NCI-H2196 treated with DMSO at 0.1 percent for 48 hours (cell line): Measurements from ENCODE around the gene HNRNPA2B1.
"Not testable (repeated sequence)": the region's sequence is repeated elsewhere in the genome, so short reads cannot be mapped to it uniquely, and the experiment has no call there.

ENCODE experiments used
- DNase-seq: peaks from one replicate; lab custom pipeline; 2025; ENCODE audit not compliant: unreplicated experiment; lab: John Stamatoyannopoulos, UW

Gene HNRNPA2B1

GRCh38 chr7:26185131-26185843, 15.3 kb downstream of the HNRNPA2B1 start:
- DNase-seq, result no peak

- DNase-seq, result not testable (repeated sequence)
Measured at GRCh38 chr7:26184281-26185101, 16.1 kb downstream of the HNRNPA2B1 start.

- no peak for DNase-seq
Measured at GRCh38 chr7:26183545-26184280, 16.8 kb downstream of the HNRNPA2B1 start.

GRCh38 chr7:26182706-26183105, 17.8 kb downstream of the HNRNPA2B1 start:
- no peak for DNase-seq

GRCh38 chr7:26182283-26182682, 18.3 kb downstream of the HNRNPA2B1 start:
- DNase-seq, result no peak

- no peak for DNase-seq
Measured at GRCh38 chr7:26181474-26182227, 18.9 kb downstream of the HNRNPA2B1 start.

GRCh38 chr7:26180792-26181198, 19.8 kb downstream of the HNRNPA2B1 start:
- no peak for DNase-seq

GRCh38 chr7:26179826-26180497, 20.6 kb downstream of the HNRNPA2B1 start:
- DNase-seq, result no peak

GRCh38 chr7:26179422-26179821, 21.1 kb downstream of the HNRNPA2B1 start:
- no peak for DNase-seq

GRCh38 chr7:26178272-26178960, 22.1 kb downstream of the HNRNPA2B1 start:
- DNase-seq, result no peak

GRCh38 chr7:26177269-26177668, 23.3 kb downstream of the HNRNPA2B1 start:
- DNase-seq, result not testable (repeated sequence)

- DNase-seq, result not testable (repeated sequence)
Measured at GRCh38 chr7:26176696-26177095, 23.9 kb downstream of the HNRNPA2B1 start.

- not testable (repeated sequence) for DNase-seq
Measured at GRCh38 chr7:26175903-26176302, 24.6 kb downstream of the HNRNPA2B1 start.

- no peak for DNase-seq
Measured at GRCh38 chr7:26172048-26172447, 28.5 kb downstream of the HNRNPA2B1 start.

- no peak for DNase-seq
Measured at GRCh38 chr7:26171601-26172000, 28.9 kb downstream of the HNRNPA2B1 start.

GRCh38 chr7:26170663-26171062, 29.9 kb downstream of the HNRNPA2B1 start:
- DNase-seq, result no peak

- no peak for DNase-seq
Measured at GRCh38 chr7:26169271-26169670, 31.3 kb downstream of the HNRNPA2B1 start.

GRCh38 chr7:26168458-26169023, 32.0 kb downstream of the HNRNPA2B1 start:
- no peak for DNase-seq

GRCh38 chr7:26167303-26167934, 33.1 kb downstream of the HNRNPA2B1 start:
- no peak for DNase-seq
